ENCODE results near the gene SARDH.

SARDH gene

GRCh38 chr9:133683586-133684120, 54.5 kb downstream of the SARDH start:
- TF ChIP-seq CTCF (conservative IDR thresholded peaks at IDR 0.05; ENCODE audit: low read depth, low read length): peak; percentile 24
- peak; percentile 61 for DNase-seq (ENCODE audit: low read depth)
- no peak overlapping the region for H3K4me3 ChIP-seq (ENCODE audit: low read depth, low read length)

- H3K4me3 ChIP-seq (ENCODE audit: low read depth, low read length): no peak overlapping the region
- DNase-seq (ENCODE audit: low read depth): no peak
- no peak for TF ChIP-seq CTCF (conservative IDR thresholded peaks at IDR 0.05; ENCODE audit: low read depth, low read length)
Observed at GRCh38 chr9:133682818-133683585, 55.1 kb downstream of the SARDH start.

GRCh38 chr9:133681658-133682306, 56.4 kb downstream of the SARDH start:
- TF ChIP-seq CTCF (conservative IDR thresholded peaks at IDR 0.05; ENCODE audit: low read depth, low read length): no peak
- DNase-seq (ENCODE audit: low read depth): no peak
- H3K4me3 ChIP-seq (ENCODE audit: low read depth, low read length): no peak overlapping the region

- TF ChIP-seq CTCF (conservative IDR thresholded peaks at IDR 0.05; ENCODE audit: low read depth, low read length): no peak
- DNase-seq (ENCODE audit: low read depth): no peak
- H3K4me3 ChIP-seq (ENCODE audit: low read depth, low read length): no peak overlapping the region
Observed at GRCh38 chr9:133680976-133681657, 57.0 kb downstream of the SARDH start.

GRCh38 chr9:133680250-133680975, 57.7 kb downstream of the SARDH start:
- H3K4me3 ChIP-seq (ENCODE audit: low read depth, low read length): no peak overlapping the region
- no peak for DNase-seq (ENCODE audit: low read depth)
- TF ChIP-seq CTCF (conservative IDR thresholded peaks at IDR 0.05; ENCODE audit: low read depth, low read length): no peak

- no peak overlapping the region for H3K4me3 ChIP-seq (ENCODE audit: low read depth, low read length)
- no peak for TF ChIP-seq CTCF (conservative IDR thresholded peaks at IDR 0.05; ENCODE audit: low read depth, low read length)
- no peak for DNase-seq (ENCODE audit: low read depth)
Observed at GRCh38 chr9:133679466-133680061, 58.6 kb downstream of the SARDH start.
